VCaP (cell line): ENCODE measurements around the gene MACROD2.

Experiments
- H3K27ac ChIP-seq: fragments of 450-650 bp; 2 replicates; pipeline ENCODE4 v1.5.1; 2017
- TF ChIP-seq, protein P1 (sequence below): fragments of 450-650 bp; conservative IDR thresholded peaks from 2 replicates; pipeline ENCODE4 v1.5.1; 2017; ENCODE audit warnings: mild to moderate bottlenecking, moderate library complexity

MACROD2 gene

DNA sequence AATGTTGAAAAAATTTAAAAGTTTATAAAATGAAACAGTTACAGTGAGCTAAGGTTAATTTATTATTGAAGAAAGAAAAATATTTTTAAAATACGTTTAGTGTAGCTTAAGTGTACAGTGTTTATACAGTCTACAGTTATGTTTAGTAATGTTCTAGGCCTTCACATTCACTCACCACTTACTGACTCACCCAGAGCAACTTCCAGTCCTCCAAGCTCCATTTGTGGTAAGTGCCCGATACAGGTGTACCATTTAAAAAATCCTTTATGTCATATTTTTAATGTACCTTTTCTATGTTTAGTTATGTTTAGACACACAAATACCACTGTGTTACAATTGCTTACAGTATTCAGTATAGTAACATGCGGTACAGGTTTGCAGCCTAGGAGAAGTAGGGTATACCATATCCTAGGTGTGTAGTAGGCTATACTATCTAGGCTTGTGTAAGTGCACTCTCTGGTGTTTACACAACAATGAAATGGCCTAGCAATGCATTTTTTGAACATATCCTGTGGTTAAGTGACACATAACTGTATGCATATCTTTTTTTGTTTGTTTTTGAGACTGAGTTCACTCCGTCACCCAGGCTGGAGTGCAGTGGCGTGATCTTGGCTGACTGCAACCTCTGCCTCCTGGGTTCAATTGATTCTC lies 315.8 kb downstream of the MACROD2 start:
- TF ChIP-seq, protein P1, sequence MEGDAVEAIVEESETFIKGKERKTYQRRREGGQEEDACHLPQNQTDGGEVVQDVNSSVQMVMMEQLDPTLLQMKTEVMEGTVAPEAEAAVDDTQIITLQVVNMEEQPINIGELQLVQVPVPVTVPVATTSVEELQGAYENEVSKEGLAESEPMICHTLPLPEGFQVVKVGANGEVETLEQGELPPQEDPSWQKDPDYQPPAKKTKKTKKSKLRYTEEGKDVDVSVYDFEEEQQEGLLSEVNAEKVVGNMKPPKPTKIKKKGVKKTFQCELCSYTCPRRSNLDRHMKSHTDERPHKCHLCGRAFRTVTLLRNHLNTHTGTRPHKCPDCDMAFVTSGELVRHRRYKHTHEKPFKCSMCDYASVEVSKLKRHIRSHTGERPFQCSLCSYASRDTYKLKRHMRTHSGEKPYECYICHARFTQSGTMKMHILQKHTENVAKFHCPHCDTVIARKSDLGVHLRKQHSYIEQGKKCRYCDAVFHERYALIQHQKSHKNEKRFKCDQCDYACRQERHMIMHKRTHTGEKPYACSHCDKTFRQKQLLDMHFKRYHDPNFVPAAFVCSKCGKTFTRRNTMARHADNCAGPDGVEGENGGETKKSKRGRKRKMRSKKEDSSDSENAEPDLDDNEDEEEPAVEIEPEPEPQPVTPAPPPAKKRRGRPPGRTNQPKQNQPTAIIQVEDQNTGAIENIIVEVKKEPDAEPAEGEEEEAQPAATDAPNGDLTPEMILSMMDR: no peak
- no peak overlapping the region for H3K27ac ChIP-seq

- no peak overlapping the region for H3K27ac ChIP-seq
- TF ChIP-seq, protein P1: no peak
Observed at GRCh38 chr20:14312001-14312400, 316.7 kb downstream of the MACROD2 start.

- TF ChIP-seq, protein P1: no peak
- no peak overlapping the region for H3K27ac ChIP-seq
Observed at GRCh38 chr20:14313341-14314020, 318.2 kb downstream of the MACROD2 start.

- TF ChIP-seq, protein P1: no peak
Observed at GRCh38 chr20:14319704-14320103, 324.4 kb downstream of the MACROD2 start.

DNA sequence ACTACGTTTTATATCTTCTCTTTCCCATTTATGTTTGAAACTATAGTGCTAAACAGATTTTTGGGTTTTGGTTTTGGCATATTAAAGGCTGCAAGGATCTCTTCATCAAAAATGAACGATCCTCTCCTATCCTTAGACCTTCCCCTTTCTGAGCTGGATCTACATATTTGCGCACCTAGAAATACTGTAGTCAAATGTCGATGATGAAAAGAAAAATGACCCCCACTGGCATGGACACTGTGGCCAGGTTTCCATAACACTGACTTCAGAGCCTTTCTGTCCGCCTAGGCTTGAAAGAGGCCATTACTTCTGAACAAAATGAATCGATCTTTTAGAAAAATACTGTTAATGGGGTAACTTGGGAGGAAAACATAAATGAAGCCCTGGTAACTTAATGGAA lies 336.3 kb downstream of the MACROD2 start:
- TF ChIP-seq, protein P1: no peak
- no peak overlapping the region for H3K27ac ChIP-seq

More at GRCh38 chr20:14319704-14320103, 324.4 kb downstream of the MACROD2 start:
- H3K27ac ChIP-seq: no peak overlapping the region

DNA sequence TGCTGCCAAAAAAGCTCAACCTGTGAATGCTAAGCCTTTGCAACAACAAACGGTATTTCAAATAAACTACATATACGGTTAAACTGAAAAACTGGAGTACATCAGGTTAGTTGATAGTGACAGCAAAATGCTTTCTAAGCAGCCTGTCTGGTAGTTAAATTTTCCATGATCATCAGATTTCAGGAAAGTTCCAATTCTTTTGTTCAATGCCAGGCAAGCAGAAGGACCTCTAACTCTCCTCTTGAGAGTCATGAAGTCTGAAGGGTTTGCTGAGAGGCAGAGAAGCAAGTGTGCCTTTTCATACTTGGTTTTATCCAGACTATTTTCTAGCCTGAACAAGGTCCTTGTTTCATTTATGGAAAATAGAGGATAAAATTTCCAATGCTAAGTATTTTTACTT lies 337.6 kb downstream of the MACROD2 start:
- TF ChIP-seq, protein P1: no peak
- H3K27ac ChIP-seq: no peak overlapping the region

DNA sequence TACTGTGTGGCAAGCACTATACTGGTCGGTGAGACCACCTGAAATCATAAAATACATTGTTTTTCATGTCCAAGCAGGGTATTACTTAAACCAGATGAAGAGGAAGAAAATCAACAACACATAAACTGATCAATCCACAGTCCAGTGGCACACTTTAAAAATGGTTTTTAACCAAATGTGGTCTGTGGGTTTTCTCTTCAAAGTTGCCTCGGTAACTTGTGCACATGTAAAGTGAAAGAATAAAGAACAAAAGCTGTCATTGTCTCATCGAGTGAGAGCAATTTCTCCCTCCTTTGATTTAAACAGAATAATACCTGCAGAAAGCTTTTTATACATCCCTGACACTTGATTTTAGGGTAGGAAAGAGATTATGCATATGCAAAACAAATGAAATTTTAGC lies 338.4 kb downstream of the MACROD2 start:
- TF ChIP-seq, protein P1: no peak
- H3K27ac ChIP-seq: no peak overlapping the region
